DMS53 treated with DMSO at 0.1 percent for 48 hours (cell line): ENCODE results near the gene CEP112.

Source experiments
- DNase-seq: peaks from one replicate; lab custom pipeline; 2025; ENCODE audit not compliant: unreplicated experiment; lab: John Stamatoyannopoulos, UW

CEP112 gene

GRCh38 chr17:65936013-65936412 is 255.9 kb downstream of the CEP112 start:
- no peak for DNase-seq

- DNase-seq, result no peak
These were observed 258.6 kb downstream of the CEP112 start for GRCh38 chr17:65933290-65933689.

- DNase-seq, result no peak
These were observed 260.4 kb downstream of the CEP112 start for GRCh38 chr17:65931246-65932149.

GRCh38 chr17:65930140-65930730 is 261.7 kb downstream of the CEP112 start:
- no peak for DNase-seq

GRCh38 chr17:65926599-65926998 is 265.3 kb downstream of the CEP112 start:
- no peak for DNase-seq

GRCh38 chr17:65925606-65926307 is 266.2 kb downstream of the CEP112 start:
- DNase-seq, result no peak

GRCh38 chr17:65920996-65921395 is 270.9 kb downstream of the CEP112 start:
- no peak for DNase-seq

GRCh38 chr17:65918916-65919315 is 273.0 kb downstream of the CEP112 start:
- DNase-seq, result no peak

GRCh38 chr17:65918500-65918899 is 273.4 kb downstream of the CEP112 start:
- DNase-seq, result no peak

GRCh38 chr17:65917560-65917959 is 274.4 kb downstream of the CEP112 start:
- DNase-seq, result no peak

- DNase-seq, result no peak
These were observed 275.5 kb downstream of the CEP112 start for GRCh38 chr17:65916425-65916824.

- no peak for DNase-seq
These were observed 277.1 kb downstream of the CEP112 start for GRCh38 chr17:65914784-65915342.

GRCh38 chr17:65913326-65913850 is 278.5 kb downstream of the CEP112 start:
- DNase-seq, result no peak

- DNase-seq, result no peak
These were observed 281.1 kb downstream of the CEP112 start for GRCh38 chr17:65910836-65911235.

- DNase-seq, result no peak
These were observed 289.0 kb downstream of the CEP112 start for GRCh38 chr17:65902831-65903522.

GRCh38 chr17:65902155-65902554 is 289.8 kb downstream of the CEP112 start:
- no peak for DNase-seq

GRCh38 chr17:65901394-65901793 is 290.5 kb downstream of the CEP112 start:
- no peak for DNase-seq

- DNase-seq, result no peak
These were observed 291.7 kb downstream of the CEP112 start for GRCh38 chr17:65900216-65900615.

GRCh38 chr17:65898651-65899050 is 293.3 kb downstream of the CEP112 start:
- DNase-seq, result no peak

- DNase-seq, result peak; percentile 67
These were observed 295.0 kb downstream of the CEP112 start for GRCh38 chr17:65896889-65897288.

- DNase-seq, result no peak
These were observed 296.0 kb downstream of the CEP112 start for GRCh38 chr17:65895969-65896368.
